GF-D8 (cell line): ENCODE measurements around the gene ENDOG.
"Not testable (repeated sequence)": the region's sequence is repeated elsewhere in the genome, so short reads cannot be mapped to it uniquely, and the experiment has no call there.

Source experiments
- DNase-seq: peaks from one replicate; lab custom pipeline; 2025; lab: John Stamatoyannopoulos, UW

Gene ENDOG

DNA sequence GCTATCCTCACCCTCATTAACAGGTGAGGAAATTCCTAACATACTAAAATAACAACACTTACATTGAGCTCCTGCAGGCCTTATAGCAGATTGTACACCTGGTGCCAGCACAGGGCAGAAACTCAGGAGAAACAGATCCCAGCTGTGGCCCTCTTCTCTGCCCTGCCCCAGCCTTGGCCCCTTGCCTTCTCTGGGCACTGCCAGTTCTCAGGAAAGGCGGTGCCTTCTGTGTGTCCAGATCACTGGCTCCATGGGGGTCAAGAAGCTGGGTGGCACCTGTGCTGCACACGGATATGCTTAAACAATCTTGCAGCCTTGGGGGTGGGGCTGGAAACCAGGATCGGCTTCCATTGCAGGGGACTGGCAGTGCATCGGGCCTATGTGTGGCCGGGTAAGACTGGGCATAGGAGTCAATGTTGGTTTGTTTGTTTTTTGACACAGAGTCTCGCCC, 44.1 kb downstream of the ENDOG start:
- no peak for DNase-seq

DNA sequence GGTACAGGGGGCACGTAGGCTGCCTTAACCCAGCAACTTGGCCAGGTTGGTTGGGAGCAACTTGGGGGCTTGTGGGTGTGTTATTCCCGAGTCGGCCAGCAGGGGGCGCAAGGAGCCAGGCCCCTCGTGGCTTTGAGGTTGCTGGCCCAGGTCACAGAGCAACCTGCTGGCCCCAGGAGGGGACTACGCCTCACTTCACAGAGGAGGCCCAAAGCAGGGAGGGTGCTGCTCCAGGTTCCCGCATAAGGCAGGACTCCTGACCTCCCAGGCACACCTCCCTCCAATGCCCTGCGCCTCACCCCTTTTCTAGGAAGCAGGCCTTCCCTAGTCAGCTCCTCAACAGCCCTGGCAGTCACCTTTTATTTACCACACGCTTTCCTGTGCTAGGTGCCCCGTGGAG, 45.3 kb downstream of the ENDOG start:
- DNase-seq: peak; percentile 22

DNA sequence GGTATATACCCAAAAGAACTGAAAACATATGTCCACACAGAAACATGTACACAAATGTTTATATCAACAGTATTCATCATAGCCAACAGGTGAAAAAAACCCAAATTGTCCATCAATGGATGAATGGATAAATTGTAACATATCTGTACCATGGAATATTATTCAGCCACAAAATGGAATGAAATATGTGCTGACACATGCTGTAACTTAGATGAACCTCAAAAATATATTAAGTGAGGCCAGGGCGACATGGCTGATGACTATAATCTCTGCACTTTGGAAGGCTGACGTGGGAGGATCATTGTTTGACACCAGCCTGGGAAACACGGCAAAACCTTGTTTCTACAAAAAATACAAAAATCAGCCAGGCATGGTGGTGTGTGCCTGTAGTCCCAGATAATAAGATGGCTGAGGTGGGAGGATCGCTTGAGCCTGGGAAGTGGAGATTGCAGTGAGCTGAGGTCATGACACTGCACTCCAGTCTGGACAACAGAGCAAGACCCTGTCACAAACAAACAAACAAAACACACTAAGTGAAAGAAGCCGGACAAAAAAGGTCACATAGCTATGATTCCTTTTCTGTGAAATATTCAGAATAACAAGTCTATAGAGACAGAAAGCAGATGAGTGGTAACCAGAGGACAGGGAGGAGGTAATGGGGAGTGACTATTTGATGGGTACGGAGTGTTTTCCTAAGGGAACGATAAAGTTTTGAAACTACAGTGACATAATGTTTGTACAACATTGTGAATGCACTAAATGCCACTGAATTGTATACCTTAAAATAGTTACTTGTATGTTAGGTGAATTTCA, 52.0 kb downstream of the ENDOG start:
- DNase-seq: no peak

DNA sequence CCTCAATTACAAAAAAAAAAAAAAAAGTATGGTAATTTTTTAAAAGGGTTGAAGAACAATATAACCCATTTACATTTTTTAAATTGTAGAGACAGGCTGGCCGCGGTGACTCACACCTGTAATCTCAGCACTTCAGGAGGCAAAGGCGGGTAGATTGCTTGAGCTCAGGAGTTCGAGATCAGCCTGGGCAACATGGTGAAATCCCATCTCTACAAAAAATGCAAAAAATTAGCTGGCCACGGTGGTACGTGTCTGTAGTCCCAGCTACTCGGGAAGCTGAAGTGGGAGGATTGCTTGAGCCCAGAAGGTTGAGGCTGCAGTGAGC, 52.6 kb downstream of the ENDOG start:
- DNase-seq: not testable (repeated sequence)
